Stimulated activated CD4-positive, alpha-beta T cell treated with anti-CD3 and anti-CD28 coated beads, Interleukin-12 subunit alpha, Interleukin-12 subunit beta, amount 100 ng/mL, for 4 hours (primary cell): ENCODE data around the gene STEAP3.

Experiments used
- DNase-seq: peaks from one replicate; pipeline ENCODE4 v3.0.0-alpha.2; 2020

The STEAP3 gene

DNA sequence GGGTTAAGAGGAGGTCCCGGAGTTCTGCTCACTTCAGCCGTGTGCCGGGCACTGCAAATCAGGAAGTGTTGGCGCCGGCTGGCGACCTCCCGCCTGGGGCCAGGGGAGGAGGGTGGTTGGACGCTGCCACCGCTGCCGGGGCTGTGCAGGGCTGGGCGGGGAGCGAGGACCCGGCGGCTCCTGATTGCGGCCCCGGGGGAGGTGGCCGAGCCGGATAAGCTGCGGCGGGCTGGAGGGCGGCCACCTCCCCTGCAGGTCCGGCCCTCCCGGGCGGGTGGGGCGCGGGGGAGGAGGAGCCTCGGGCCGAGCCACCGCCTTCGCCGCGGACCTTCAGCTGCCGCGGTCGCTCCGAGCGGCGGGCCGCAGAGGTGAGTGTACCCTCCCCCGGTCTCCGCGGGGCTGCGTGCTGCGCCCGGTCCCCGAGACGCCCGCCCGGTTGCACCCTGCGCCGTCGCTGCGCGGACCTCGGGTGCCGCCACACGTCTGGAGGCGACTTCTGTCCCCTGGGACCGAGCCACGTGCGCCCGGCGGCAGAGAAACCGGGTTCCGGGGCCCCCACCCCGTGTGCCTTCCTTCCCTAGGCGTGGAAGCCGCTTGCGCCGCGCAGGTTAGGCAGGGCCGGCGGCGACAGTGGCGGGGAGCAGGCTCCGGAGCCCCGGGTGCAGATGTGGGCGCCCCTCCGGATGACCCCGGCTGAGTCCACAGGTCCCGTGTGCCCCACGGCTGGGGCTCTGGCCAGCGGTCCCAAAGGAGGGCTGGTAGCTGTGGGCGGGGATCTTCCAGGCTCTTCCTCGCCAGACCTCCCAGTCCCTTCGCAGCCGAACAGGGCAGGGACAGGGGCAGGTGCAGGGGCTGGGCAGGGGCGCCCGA lies at the start of gene STEAP3:
Gene STEAP3 (plus strand): TSS at position 314 of the 870 bp plus-strand sequence. CDS start 7,179 bp downstream, outside the sequence.
- DNase-seq, result no peak

- peak; percentile 55 for DNase-seq
These were observed 49.2 kb upstream of the STEAP3 start for GRCh38 chr2:119174216-119174992.

- DNase-seq, result no peak
These were observed 48.7 kb upstream of the STEAP3 start for GRCh38 chr2:119174993-119175347.

DNA sequence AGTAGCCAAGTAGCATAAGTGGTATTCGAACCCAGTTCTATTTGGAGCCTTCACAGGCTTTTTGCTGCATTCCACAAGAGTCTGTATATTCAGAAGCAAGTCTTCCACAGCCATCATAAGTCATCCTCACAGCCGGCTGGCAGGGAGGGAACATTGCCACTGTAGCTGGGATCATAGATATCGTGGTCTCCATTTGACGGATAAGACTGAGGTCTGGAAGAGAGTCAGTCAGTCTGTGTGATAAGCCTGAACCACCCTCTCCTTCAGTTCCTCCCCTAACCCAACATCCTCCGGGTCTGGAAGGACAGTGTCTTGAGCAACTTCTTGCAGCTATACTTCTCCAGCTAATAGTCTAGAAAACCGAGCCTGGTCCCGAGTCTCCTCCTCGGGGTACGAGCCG lies 48.1 kb upstream of the STEAP3 start:
- DNase-seq, result no peak

GRCh38 chr2:119177171-119177837 lies 46.3 kb upstream of the STEAP3 start:
- no peak for DNase-seq

DNA sequence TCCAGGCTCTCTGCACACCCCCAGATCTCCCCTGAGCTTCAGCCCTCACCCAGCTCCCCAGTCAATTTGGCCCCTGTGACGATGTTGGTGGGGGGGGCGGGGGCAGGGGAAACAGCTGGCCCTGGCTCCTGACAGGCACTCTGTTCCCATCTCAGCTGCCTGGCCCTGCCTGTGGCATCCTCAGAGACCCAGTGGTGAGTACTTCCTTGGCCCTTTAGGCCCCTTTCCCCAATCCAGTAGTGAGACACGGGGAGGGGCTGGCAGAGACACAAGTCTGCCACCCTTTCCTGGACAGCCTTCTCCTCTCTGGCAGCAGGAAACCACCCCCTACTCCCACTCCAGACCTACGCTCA lies 45.8 kb upstream of the STEAP3 start:
- DNase-seq, result no peak

DNA sequence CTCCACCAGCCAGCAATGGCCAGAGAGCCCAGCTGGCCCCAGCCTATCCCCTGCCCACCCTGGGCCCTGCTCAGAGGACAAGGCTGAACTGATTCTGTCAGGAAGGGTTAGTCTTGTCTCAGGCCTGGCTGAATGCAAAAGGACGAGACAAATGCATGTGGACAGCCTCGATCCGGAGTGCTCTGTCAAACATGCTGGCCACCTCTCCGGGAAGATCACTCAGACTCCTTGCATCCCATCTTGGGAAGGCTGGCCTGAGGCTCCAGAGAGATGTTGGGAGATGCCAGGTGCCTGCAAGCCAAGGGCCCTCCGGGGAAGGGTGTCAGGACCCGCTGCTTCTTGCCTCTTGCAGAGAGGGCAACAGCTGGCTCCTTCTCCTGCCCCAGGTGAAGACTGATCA lies 44.9 kb upstream of the STEAP3 start:
- DNase-seq, result no peak

DNA sequence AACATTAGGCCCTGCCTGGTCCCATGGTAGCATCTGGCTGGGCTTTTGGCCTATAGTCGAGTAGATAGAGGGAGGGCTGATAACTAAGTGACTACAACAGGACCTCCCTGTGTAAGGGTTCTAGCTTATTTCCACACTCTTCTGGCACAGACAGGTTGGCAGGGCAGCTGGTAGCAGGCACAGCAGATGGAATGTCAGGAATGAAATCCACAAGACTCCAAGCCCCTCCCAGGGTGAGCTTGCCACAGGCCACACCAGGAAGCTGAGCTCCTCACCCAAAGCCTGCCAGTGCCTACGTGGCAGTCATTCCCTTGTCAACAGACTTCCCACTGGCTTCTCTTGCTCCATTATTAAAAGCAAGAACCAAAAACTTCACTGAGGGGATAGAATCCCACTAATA lies 44.4 kb upstream of the STEAP3 start:
- no peak for DNase-seq

GRCh38 chr2:119179991-119180390 lies 43.6 kb upstream of the STEAP3 start:
- DNase-seq, result no peak

DNA sequence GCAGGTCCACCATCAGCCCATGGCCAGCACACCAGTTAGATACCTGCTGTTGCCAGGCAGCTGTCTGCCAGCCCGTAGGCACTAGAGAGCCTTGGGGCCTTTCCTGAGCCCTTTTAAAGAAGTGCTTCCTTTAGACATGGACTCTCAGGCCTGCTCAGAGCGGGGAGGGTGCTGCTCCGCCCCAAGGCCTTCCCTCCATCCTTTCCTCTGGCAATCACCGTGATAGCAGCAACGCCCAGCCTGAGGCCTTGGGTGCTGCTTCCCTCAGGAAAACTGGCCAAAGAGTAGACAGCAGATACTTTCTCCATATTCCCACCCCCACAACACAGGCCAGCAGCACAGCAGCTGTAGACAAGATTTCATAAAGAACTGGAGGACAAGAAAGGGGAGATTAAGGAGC lies 42.7 kb upstream of the STEAP3 start:
- DNase-seq, result no peak

GRCh38 chr2:119181391-119181790 lies 42.2 kb upstream of the STEAP3 start:
- DNase-seq, result no peak

- no peak for DNase-seq
These were observed 41.7 kb upstream of the STEAP3 start for GRCh38 chr2:119181791-119182445.

GRCh38 chr2:119184512-119184911 lies 39.1 kb upstream of the STEAP3 start:
- DNase-seq, result no peak

DNA sequence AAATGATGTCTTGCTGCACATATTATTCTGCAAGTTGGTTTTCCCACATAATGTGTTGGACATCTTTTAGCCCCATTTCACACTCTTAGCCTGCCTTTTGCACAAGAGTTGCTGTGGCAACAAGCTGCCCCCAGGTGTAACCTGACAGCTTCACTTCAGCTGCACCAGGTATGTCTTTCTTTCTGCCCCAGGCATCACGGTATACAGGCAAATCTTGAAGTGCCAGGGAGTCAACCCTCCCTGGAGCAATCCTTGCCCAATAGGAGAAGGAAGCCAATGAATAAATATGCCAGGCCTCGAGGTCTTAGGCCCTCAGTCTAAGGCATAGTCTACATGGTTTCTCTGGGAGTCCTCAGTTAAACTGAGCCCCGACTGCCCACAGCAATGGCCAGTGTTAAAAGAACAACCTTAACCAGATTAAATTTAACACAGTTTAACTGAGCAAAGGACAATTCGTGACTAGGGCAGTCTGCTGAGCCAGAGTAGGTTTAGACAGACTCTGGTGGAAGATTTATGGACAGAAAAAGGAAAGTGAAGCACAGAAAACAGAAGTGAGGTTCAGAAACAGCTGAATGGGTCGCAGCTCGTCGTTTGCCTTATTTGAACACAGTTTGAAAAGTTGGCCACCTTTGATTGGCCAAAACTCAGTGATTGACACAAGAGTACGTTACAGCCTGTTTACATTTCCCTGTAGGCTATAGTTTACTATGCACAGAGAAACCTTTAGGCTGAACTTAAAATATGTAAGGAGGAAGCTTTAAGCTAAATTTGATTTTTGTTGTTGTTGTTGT lies 33.1 kb upstream of the STEAP3 start:
- DNase-seq, result no peak

GRCh38 chr2:119192893-119193292 lies 30.7 kb upstream of the STEAP3 start:
- DNase-seq, result no peak

DNA sequence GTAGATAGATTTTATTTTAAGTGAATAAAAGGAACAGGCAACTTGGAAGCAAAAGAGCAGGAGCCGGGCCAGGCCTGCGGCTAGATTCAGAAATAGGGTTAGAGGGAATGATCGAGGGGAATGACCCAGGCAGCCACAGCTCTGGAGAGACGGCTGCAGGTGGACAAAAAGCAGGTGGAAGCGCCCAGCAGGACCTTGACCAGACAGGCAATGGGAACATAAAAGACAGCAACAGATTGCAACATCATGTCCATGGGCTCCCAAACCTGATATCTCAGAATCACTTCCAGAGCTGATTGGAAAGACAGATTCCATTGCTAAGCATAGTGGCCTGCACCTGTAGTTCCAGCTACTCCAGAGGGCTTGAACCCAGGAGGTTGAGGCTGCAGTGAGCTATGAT lies 28.6 kb upstream of the STEAP3 start:
- no peak for DNase-seq

DNA sequence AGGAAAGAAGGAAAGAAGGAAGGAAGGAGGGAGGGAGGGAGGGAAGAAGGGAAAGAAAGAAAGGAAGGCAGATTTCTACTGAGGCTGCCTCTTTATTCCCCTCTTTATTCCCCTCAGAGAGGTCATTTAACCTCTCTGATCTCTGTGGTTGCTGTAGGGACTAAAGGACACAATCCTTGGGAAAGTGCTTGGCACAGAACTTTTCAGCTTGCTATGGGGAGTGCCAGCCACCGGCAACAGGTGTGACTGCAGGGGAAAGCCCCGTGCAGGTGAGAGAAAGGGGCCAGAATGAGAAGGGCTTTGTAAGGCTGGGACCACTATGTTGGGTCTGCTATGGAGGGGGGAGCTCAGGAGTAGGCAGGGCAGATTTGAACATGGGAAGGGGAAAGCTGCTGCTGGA lies 27.7 kb upstream of the STEAP3 start:
- no peak for DNase-seq

DNA sequence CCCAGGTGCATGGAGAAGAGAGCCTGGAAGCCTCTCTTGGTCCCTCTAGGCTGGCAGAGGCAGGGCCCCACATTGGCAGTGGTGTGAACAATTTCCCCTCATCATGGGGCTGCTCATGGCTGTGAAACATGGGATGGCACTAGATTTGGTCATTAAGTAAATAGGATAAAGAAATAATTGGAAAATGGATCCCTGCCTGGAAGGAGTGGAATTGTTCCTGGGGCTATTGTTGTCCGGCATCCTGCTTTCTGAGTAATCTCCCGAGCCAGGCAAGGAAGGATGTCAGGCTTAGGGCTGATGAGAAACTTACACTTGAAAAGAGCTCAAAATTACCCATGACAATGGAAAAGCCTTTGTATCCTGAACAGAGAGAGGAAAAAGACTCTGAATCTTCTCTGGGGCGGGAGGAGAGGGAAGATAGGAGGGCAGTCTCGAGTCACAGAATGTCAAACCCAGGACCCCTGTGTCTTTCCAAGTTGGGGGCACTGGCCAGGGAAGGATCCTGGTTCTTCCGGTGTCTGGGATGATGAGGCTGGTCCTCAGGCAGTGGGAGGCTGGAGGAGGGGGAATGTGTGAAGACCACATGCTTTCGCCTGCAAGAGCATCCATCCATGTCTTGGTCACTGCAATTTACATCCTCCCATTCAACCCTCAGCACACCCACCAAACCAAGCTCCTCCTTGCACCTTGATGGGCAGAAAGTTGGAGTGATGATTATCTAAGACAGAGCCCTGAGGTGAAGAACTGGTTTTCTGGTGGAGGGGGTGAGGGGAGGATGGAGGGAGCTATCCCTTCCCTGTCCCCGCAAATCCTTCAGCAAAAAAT lies 27.1 kb upstream of the STEAP3 start:
- no peak for DNase-seq

DNA sequence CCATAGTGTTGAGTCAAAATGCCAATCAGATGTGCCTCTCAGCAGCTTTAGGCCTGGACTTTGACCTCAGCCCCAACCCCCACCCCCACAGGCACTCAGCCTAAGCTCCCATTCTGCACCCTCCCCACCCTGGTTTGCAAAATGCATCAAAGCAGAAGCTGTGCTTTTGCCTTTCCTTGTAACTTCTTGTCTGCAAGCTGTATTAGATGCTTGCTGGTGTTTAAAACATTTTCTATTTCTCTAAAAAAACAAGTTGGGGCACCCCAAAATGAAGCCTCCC lies 26.6 kb upstream of the STEAP3 start:
- DNase-seq, result no peak

GRCh38 chr2:119197529-119198239 lies 25.9 kb upstream of the STEAP3 start:
- no peak for DNase-seq

DNA sequence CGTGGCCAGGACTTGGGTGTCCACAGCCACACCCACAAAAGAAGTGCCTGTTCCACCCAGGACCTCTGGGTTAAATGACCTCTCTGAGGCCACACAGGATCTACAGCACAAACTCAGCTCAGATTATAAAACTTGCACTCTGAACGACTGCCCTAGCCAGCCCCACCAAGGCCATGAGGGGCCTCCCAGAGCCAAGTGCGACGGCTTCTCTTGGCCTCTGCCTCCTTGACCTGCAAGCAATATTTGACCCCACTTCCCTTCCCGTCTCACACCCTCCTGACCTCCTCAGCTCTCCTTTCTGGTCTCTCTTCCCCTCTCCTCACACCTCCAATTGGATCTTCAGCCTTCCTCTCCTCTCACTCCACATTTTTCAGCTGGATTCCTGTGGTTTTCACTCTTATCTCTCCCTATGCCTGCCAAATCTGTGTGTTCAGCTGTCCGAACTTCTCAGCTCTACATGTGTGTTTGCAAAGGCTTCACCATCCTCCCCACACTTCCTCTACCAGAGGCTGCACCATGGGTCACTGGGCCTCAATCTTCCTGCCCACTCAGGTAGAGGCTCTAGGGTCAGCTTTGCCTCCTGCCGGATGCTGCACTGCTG lies 25.3 kb upstream of the STEAP3 start:
- DNase-seq, result no peak
